BJ (cell line): ENCODE measurements around the gene PALMD. TPM values are rescaled to one million over a fixed set of nuclear protein-coding genes. Genes with fewer than 3 reads are reported as not detected.

Experiments used
- CTCF ChIA-PET: fragments of 350-600 bp; formaldehyde crosslinking; extraction: SDS; loops from one replicate; lab custom pipeline; 2021; ENCODE audit warnings: antibody characterized with exemption, inconsistent platforms; lab: Yijun Ruan, JAX
- POLR2A ChIA-PET: fragments of 300-600 bp; sonication (Branson Sonifier 250); formaldehyde crosslinking; extraction: SDS; loops from one replicate; lab custom pipeline; 2021; ENCODE audit warnings: antibody characterized with exemption; lab: Charles Lee
- DNase-seq: peaks from one replicate; pipeline ENCODE4 v3.0.0-alpha.2; 2011; ENCODE audit warnings: low read depth
- H3K27me3 ChIP-seq: 2 replicates; pipeline ENCODE4 v1.6.0; 2011; ENCODE audit warnings: low read length; ENCODE audit not compliant: control insufficient read depth, insufficient read depth
- H3K36me3 ChIP-seq: 2 replicates; pipeline ENCODE4 v1.5.1; 2011; ENCODE audit warnings: low read length; ENCODE audit not compliant: control insufficient read depth, insufficient read depth
- H3K4me3 ChIP-seq: 2 replicates; pipeline ENCODE4 v1.5.1; 2011; ENCODE audit warnings: low read depth, mild to moderate bottlenecking, control low read depth, low read length
- CTCF ChIP-seq: IDR thresholded peaks from 2 replicates; pipeline ENCODE4 v1.5.1; 2011; ENCODE audit warnings: low read depth, mild to moderate bottlenecking, control low read depth, inconsistent platforms, low read length, moderate library complexity; ENCODE audit not compliant: insufficient read depth
- polyA plus RNA-seq: library from polyadenylated mRNA; depleted of rRNA; stranded (reverse); fragments of >200 nt; gene quantifications from 2 replicates; pipeline ENCODE4 v1.2.3, GENCODE V29; 2011

The PALMD gene
- polyA plus RNA-seq, 1 experiment: 0.06 TPM

- no peaks in the 10 kb centered on the region for H3K27me3 ChIP-seq
- TF ChIP-seq CTCF: no peak
- no peak overlapping the region for H3K4me3 ChIP-seq
- CTCF ChIA-PET: interaction anchor here (1.1 kb wide), 1 partner anchor 22 kb away, joined by 3 read pairs; no protein-coding TSS in a partner anchor
- DNase-seq: no peak
- POLR2A ChIA-PET: no interaction called here
- no peaks in the 10 kb centered on the region for H3K36me3 ChIP-seq
Observed at GRCh38 chr1:99608058-99608457, 37.9 kb upstream of the PALMD start.

GRCh38 chr1:99613716-99614115 is 32.2 kb upstream of the PALMD start:
- no peaks in the 10 kb centered on the region for H3K36me3 ChIP-seq
- CTCF ChIA-PET: no interaction called here
- H3K27me3 ChIP-seq: no peaks in the 10 kb centered on the region
- no peak overlapping the region for H3K4me3 ChIP-seq
- POLR2A ChIA-PET: no interaction called here
- TF ChIP-seq CTCF: no peak
- no peak for DNase-seq

GRCh38 chr1:99614728-99615127 is 31.2 kb upstream of the PALMD start:
- no peak for TF ChIP-seq CTCF
- Histone ChIP-seq H3K36me3 (no peaks in the 10 kb centered on the region), H3K27me3 (no peaks in the 10 kb centered on the region), H3K4me3 (no peak overlapping the region)
- POLR2A ChIA-PET: no interaction called here
- CTCF ChIA-PET: no interaction called here
- DNase-seq: no peak

- Histone ChIP-seq H3K4me3 (no peak overlapping the region), H3K27me3 (no peaks in the 10 kb centered on the region), H3K36me3 (no peaks in the 10 kb centered on the region)
- ChIA-PET POLR2A (no interaction called here), CTCF (no interaction called here)
- DNase-seq: no peak
- no peak for TF ChIP-seq CTCF
Observed at GRCh38 chr1:99619583-99619982, 26.3 kb upstream of the PALMD start.

- Histone ChIP-seq H3K4me3 (no peak overlapping the region), H3K36me3 (no peaks in the 10 kb centered on the region), H3K27me3 (no peaks in the 10 kb centered on the region)
- ChIA-PET POLR2A (no interaction called here), CTCF (no interaction called here)
- no peak for TF ChIP-seq CTCF
- no peak for DNase-seq
Observed at GRCh38 chr1:99621340-99621901, 24.5 kb upstream of the PALMD start.
